DLD1 (cell line): Measurements from ENCODE around the gene GLG1.

ENCODE experiments used
- in situ Hi-C: cut with HindIII; loops from 2 replicates; pipeline ENCODE4 v1.10.0; 2017; ENCODE audit warnings: low sequenced_read_pairs

GLG1 gene

GRCh38 chr16:74485916-74486315 lies 121.0 kb downstream of the GLG1 start:
- in situ Hi-C loops, result no loop called here

GRCh38 chr16:74480150-74481029 lies 126.5 kb downstream of the GLG1 start:
- in situ Hi-C loops, result no loop called here

- in situ Hi-C loops, result no loop called here
These were observed 129.7 kb downstream of the GLG1 start for GRCh38 chr16:74477226-74477625.

GRCh38 chr16:74474416-74474815 lies 132.5 kb downstream of the GLG1 start:
- in situ Hi-C loops, result no loop called here

GRCh38 chr16:74472540-74472939 lies 134.4 kb downstream of the GLG1 start:
- in situ Hi-C loops, result no loop called here

GRCh38 chr16:74472010-74472409 lies 134.9 kb downstream of the GLG1 start:
- in situ Hi-C loops, result no loop called here

- in situ Hi-C loops, result no loop called here
These were observed 136.9 kb downstream of the GLG1 start for GRCh38 chr16:74469946-74470478.

GRCh38 chr16:74468807-74469525 lies 137.9 kb downstream of the GLG1 start:
- in situ Hi-C loops, result no loop called here

GRCh38 chr16:74466872-74467271 lies 140.0 kb downstream of the GLG1 start:
- in situ Hi-C loops, result no loop called here

- in situ Hi-C loops, result no loop called here
These were observed 140.8 kb downstream of the GLG1 start for GRCh38 chr16:74465851-74466685.

- in situ Hi-C loops, result no loop called here
These were observed 141.6 kb downstream of the GLG1 start for GRCh38 chr16:74465281-74465680.

GRCh38 chr16:74463888-74464287 lies 143.0 kb downstream of the GLG1 start:
- in situ Hi-C loops, result no loop called here

GRCh38 chr16:74462361-74462760 lies 144.6 kb downstream of the GLG1 start:
- in situ Hi-C loops, result no loop called here

GRCh38 chr16:74461826-74462225 lies 145.1 kb downstream of the GLG1 start:
- in situ Hi-C loops, result no loop called here

GRCh38 chr16:74460542-74460941 lies 146.4 kb downstream of the GLG1 start:
- in situ Hi-C loops, result no loop called here

- in situ Hi-C loops, result no loop called here
These were observed 150.7 kb downstream of the GLG1 start for GRCh38 chr16:74456290-74456625.

GRCh38 chr16:74455619-74456289 lies 151.2 kb downstream of the GLG1 start:
- in situ Hi-C loops, result no loop called here

GRCh38 chr16:74455213-74455612 lies 151.7 kb downstream of the GLG1 start:
- in situ Hi-C loops, result no loop called here

GRCh38 chr16:74451951-74452758 lies 154.8 kb downstream of the GLG1 start:
- in situ Hi-C loops, result no loop called here
